IPS DF 6.9 (cell line): Measurements from ENCODE around the gene FAT2.
"Not testable (repeated sequence)": the region's sequence is repeated elsewhere in the genome, so short reads cannot be mapped to it uniquely, and the experiment has no call there.

Experiments
- DNase-seq: peaks from one replicate; pipeline ENCODE4 v3.0.0-alpha.2; 2013; ENCODE audit warnings: low read depth, low spot score
- H3K27ac ChIP-seq: one replicate; pipeline ENCODE4 v1.5.1; 2013; ENCODE audit warnings: low read length, control low read depth
- H3K27me3 ChIP-seq: 2 replicates; pipeline ENCODE4 v1.6.1; 2013; ENCODE audit warnings: mild to moderate bottlenecking, low read length; ENCODE audit not compliant: control insufficient read depth, insufficient read depth
- H3K36me3 ChIP-seq: 2 replicates; pipeline ENCODE4 v1.6.1; 2013; ENCODE audit warnings: low read length; ENCODE audit not compliant: control insufficient read depth, insufficient read depth
- H3K4me1 ChIP-seq: 2 replicates; pipeline ENCODE4 v1.6.1; 2013; ENCODE audit warnings: low read length; ENCODE audit not compliant: control insufficient read depth, insufficient read depth
- H3K4me3 ChIP-seq: 2 replicates; pipeline ENCODE4 v1.5.1; 2013; ENCODE audit warnings: mild to moderate bottlenecking, low read length
- H3K9me3 ChIP-seq: 2 replicates; pipeline ENCODE4 v1.6.1; 2013; ENCODE audit warnings: low read length, inconsistent platforms; ENCODE audit not compliant: control insufficient read depth, insufficient read depth
- WGBS: extraction: QIAGEN DNeasy Blood & Tissue Kit; methylation state at CpG from one replicate; pipeline ENCODE4 v1.1.7; 2013; ENCODE audit warnings: mixed read lengths, missing lambda C conversion rate; ENCODE audit not compliant: insufficient read length, insufficient coverage; 5-methylcytosine and 5-hydroxymethylcytosine counted together

The FAT2 gene

GRCh38 chr5:151584057-151584937 lies 6.8 kb downstream of the FAT2 start:
- Histone ChIP-seq H3K4me1 (peaks cover 2% of the 10 kb centered on the region; the same call in 1 of the 2 replicates), H3K27ac (no peak overlapping the region), H3K27me3 (no peaks in the 10 kb centered on the region), H3K4me3 (no peak overlapping the region), H3K36me3 (no peaks in the 10 kb centered on the region), H3K9me3 (no peaks in the 10 kb centered on the region)
- no peak for DNase-seq
- WGBS, result no CpG with 5 or more reads among the region's 14 CpGs

DNA sequence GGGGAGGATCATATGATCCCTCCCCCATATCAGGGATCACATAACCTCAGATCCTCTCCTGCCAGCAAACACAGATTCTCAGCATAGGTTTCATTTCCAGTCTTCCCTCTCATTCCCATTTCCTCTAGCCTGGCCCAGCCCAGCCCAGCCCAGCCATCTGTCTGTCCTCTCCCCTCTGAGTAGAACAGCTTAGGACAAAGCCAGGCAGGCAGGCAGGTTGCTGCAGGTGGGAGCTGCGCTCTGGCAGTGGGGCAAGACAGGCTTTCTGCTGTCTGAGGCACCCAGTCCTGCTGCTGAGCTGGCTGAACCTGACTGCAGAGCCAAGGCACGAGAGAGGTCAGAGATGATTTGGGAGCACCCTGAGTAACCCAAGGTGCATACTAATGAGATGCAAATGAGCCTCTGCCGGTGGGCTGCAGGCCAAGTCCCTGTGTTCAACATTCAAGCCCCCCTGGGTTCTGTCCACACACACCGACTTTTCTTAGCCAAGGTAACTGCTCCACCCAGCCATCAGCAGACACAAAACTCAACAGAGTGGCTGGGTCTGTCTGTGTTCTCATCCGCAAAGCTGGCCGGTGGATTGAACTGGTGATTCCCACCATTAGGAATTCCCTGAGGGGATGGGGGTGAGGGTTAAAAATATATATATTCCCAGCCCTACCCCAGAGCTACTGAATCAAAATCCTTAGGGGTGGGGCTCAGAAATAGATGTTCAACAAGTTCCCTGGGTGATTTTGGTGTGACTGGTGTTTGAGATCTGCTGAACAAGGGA lies 9.1 kb downstream of the FAT2 start:
- Histone ChIP-seq H3K9me3 (no peaks in the 10 kb centered on the region), H3K36me3 (no peaks in the 10 kb centered on the region), H3K27me3 (no peaks in the 10 kb centered on the region), H3K4me3 (no peak overlapping the region), H3K27ac (no peak overlapping the region), H3K4me1 (peaks cover 2% of the 10 kb centered on the region; the same call in 1 of the 2 replicates)
- DNase-seq, result no peak
- WGBS, result no CpG with 5 or more reads among the region's 6 CpGs

DNA sequence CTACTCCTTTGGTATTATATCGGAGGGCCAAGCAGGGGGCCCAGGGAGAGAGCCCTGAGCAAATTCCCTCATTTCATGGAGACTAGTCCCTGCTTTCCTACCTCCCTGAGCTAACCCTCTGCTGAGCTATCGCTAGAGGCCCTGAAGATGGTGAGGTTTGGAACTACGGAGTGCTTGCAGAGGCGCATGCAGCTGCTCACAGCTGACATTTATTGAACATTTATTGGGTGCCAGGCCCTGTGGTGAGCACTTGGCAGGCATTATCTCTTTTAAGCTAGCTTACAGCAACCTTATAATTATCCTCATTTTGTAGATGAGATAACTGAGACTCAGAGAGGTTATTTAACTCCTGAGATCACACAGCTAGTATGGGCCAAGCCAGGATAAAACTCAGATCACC lies 9.8 kb downstream of the FAT2 start:
- Histone ChIP-seq H3K9me3 (no peaks in the 10 kb centered on the region), H3K4me1 (peaks cover 2% of the 10 kb centered on the region; the same call in 1 of the 2 replicates), H3K36me3 (no peaks in the 10 kb centered on the region), H3K4me3 (no peak overlapping the region), H3K27me3 (no peaks in the 10 kb centered on the region), H3K27ac (no peak overlapping the region)
- DNase-seq, result no peak
- WGBS, result no CpG with 5 or more reads among the region's 4 CpGs

DNA sequence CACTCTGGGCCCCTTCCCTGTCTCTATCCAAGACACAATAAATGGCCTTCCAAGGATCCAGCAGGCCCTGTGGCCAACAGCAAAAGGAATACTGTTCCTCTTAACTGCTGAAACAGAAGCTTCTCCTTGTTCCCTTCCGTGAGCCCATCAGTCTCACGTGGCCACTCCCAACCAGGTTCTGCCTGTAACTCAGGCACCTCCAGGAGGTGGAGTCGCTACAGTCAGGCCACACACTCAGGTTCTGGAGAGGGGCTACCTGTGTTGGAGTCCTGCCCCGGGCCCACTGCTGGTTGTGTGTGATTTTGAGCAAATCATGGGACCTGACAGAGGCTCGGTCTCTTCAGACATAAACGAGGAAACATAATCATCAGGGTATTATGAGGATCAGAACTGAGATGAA lies 10.3 kb downstream of the FAT2 start:
- Histone ChIP-seq H3K9me3 (no peaks in the 10 kb centered on the region), H3K36me3 (no peaks in the 10 kb centered on the region), H3K4me1 (peaks cover 2% of the 10 kb centered on the region; the same call in 1 of the 2 replicates), H3K4me3 (no peak overlapping the region), H3K27ac (no peak overlapping the region), H3K27me3 (no peaks in the 10 kb centered on the region)
- WGBS, result no CpG with 5 or more reads among the region's 6 CpGs
- no peak for DNase-seq

- peaks cover 2% of the 10 kb centered on the region; the same call in 1 of the 2 replicates for H3K4me1 ChIP-seq
- H3K36me3 ChIP-seq, result no peaks in the 10 kb centered on the region
- no peaks in the 10 kb centered on the region for H3K27me3 ChIP-seq
- no peak overlapping the region for H3K4me3 ChIP-seq
- no peaks in the 10 kb centered on the region for H3K9me3 ChIP-seq
- no CpG with 5 or more reads among the region's 9 CpGs for WGBS
- no peak for DNase-seq
- H3K27ac ChIP-seq, result no peak overlapping the region
Measured at GRCh38 chr5:151580239-151580638, 10.9 kb downstream of the FAT2 start.

- not testable (repeated sequence) for H3K4me3 ChIP-seq, H3K9me3 ChIP-seq, H3K27me3 ChIP-seq, H3K4me1 ChIP-seq, H3K27ac ChIP-seq, DNase-seq, H3K36me3 ChIP-seq
- WGBS, result no CpG with 5 or more reads among the region's 1 CpG
Measured at GRCh38 chr5:151579146-151579545, 12.0 kb downstream of the FAT2 start.

GRCh38 chr5:151578326-151579025 lies 12.7 kb downstream of the FAT2 start:
- H3K36me3 ChIP-seq, result no peaks in the 10 kb centered on the region
- DNase-seq, result no peak
- peaks cover 2% of the 10 kb centered on the region; the same call in 1 of the 2 replicates for H3K4me1 ChIP-seq
- no peak overlapping the region for H3K27ac ChIP-seq
- no peak overlapping the region for H3K4me3 ChIP-seq
- no CpG with 5 or more reads among the region's 6 CpGs for WGBS
- no peaks in the 10 kb centered on the region for H3K9me3 ChIP-seq
- H3K27me3 ChIP-seq, result no peaks in the 10 kb centered on the region; the same call in none of the 2 replicates

DNA sequence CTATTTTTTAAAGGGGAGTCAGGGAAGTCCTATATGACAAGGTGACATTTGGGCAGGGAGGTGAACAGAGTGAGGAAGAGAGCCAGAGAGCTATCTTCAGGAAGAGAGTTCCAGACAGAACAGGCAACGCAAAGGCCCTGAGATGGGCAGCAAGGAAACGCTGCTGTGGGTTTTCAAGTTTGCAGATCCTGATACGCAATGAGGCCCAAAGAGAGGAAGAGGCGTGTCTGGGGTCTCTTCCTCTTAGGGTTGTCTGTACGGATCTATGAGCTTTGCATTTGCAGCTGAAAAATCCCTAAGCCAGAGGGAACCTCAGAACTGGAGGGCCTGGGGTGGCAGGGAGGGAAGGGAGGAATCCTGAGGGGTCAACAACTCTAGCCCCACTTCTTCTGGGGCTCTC lies 13.6 kb downstream of the FAT2 start:
- H3K27ac ChIP-seq, result no peak overlapping the region
- no CpG with 5 or more reads among the region's 5 CpGs for WGBS
- no peak for DNase-seq
- peaks cover 2% of the 10 kb centered on the region; the same call in 1 of the 2 replicates for H3K4me1 ChIP-seq
- no peaks in the 10 kb centered on the region for H3K36me3 ChIP-seq
- no peaks in the 10 kb centered on the region for H3K9me3 ChIP-seq
- no peaks in the 10 kb centered on the region; the same call in none of the 2 replicates for H3K27me3 ChIP-seq
- H3K4me3 ChIP-seq, result no peak overlapping the region

GRCh38 chr5:151574444-151574996 lies 16.6 kb downstream of the FAT2 start:
- peaks cover 3% of the 10 kb centered on the region for H3K27me3 ChIP-seq
- no CpG with 5 or more reads among the region's 1 CpG for WGBS
- H3K9me3 ChIP-seq, result no peaks in the 10 kb centered on the region
- H3K27ac ChIP-seq, result no peak overlapping the region
- no peak overlapping the region for H3K4me3 ChIP-seq
- peaks cover 6% of the 10 kb centered on the region for H3K4me1 ChIP-seq
- H3K36me3 ChIP-seq, result no peaks in the 10 kb centered on the region
- no peak for DNase-seq
